ENCODE results near the gene STPG3.

Gene STPG3

GRCh38 chr9:137266585-137267453 is 15.7 kb downstream of the STPG3 start:
- Histone ChIP-seq H3K9ac (ENCODE audit: low read length) (no peak overlapping the region), H3K9me3 (replicated peaks; ENCODE audit: insufficient read depth, low read length) (no peaks in the 10 kb centered on the region)
- TF ChIP-seq, protein P1, sequence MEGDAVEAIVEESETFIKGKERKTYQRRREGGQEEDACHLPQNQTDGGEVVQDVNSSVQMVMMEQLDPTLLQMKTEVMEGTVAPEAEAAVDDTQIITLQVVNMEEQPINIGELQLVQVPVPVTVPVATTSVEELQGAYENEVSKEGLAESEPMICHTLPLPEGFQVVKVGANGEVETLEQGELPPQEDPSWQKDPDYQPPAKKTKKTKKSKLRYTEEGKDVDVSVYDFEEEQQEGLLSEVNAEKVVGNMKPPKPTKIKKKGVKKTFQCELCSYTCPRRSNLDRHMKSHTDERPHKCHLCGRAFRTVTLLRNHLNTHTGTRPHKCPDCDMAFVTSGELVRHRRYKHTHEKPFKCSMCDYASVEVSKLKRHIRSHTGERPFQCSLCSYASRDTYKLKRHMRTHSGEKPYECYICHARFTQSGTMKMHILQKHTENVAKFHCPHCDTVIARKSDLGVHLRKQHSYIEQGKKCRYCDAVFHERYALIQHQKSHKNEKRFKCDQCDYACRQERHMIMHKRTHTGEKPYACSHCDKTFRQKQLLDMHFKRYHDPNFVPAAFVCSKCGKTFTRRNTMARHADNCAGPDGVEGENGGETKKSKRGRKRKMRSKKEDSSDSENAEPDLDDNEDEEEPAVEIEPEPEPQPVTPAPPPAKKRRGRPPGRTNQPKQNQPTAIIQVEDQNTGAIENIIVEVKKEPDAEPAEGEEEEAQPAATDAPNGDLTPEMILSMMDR (IDR thresholded peaks at IDR 0.05; ENCODE audit: low read length) = no peak
- no peak for TF ChIP-seq EZH2 (optimal IDR thresholded peaks at IDR 0.05; ENCODE audit: low read depth, low read length)
- no peak for TF ChIP-seq EZH2phosphoT487 (IDR thresholded peaks at IDR 0.05; ENCODE audit: low read length)

DNA sequence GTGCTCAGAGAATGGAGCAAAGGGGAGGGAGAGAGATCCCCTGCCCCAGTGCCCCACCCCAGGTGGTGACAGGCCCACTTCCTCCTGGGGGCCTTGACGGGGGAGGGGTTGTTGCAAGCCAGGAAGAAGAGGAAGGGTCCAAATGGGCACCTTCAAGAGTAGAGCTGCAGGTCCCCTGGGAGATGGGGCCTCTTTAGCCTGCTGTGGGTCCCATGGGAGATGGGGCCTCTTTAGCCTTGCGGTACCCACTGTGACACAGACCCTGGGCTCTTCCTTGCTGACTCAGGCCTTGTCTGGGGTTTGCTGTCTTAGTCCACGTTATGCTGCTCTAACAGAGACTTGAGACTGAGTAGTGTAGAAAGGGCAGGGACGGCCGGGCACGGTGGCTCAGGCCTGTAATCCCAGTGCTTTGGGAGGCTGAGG is 16.9 kb downstream of the STPG3 start:
- TF ChIP-seq, protein P1 (IDR thresholded peaks at IDR 0.05; ENCODE audit: low read length) = no peak
- no peak for TF ChIP-seq EZH2 (optimal IDR thresholded peaks at IDR 0.05; ENCODE audit: low read depth, low read length)
- H3K36me3 ChIP-seq (replicated peaks; ENCODE audit: insufficient read depth, low read length) = no peaks in the 10 kb centered on the region
- no peak overlapping the region for H3K9ac ChIP-seq (ENCODE audit: low read length)
- peaks cover 8% of the 10 kb centered on the region; the same call in 1 of the 2 replicates for H3F3A ChIP-seq (ENCODE audit: insufficient read depth, low read length)
- H3K27ac ChIP-seq (ENCODE audit: low read length) = no peak overlapping the region
- H3K27me3 ChIP-seq (replicated peaks; ENCODE audit: insufficient read depth, low read length) = no peaks in the 10 kb centered on the region
- no peak overlapping the region for H3K4me3 ChIP-seq (ENCODE audit: low read length)
- H3K9me2 ChIP-seq (replicated peaks; ENCODE audit: insufficient read depth, low read length) = no peaks in the 10 kb centered on the region
- H2AFZ ChIP-seq (ENCODE audit: low read length) = no peak overlapping the region
- H3K79me2 ChIP-seq (ENCODE audit: low read length) = peaks cover 8% of the 10 kb centered on the region; the same call in 1 of the 2 replicates
- H3K4me1 ChIP-seq (ENCODE audit: low read length) = peaks cover 20% of the 10 kb centered on the region
- no peak overlapping the region for H3K4me2 ChIP-seq (ENCODE audit: low read depth, low read length)
- H3K9me3 ChIP-seq (replicated peaks; ENCODE audit: insufficient read depth, low read length) = no peaks in the 10 kb centered on the region
- DNase-seq = no peak
- H4K20me1 ChIP-seq (ENCODE audit: insufficient read depth, low read length) = no peaks in the 10 kb centered on the region

More at GRCh38 chr9:137266585-137267453, 15.7 kb downstream of the STPG3 start:
- DNase-seq = no peak
- no peak overlapping the region for H2AFZ ChIP-seq (ENCODE audit: low read length)
- H3K36me3 ChIP-seq (replicated peaks; ENCODE audit: insufficient read depth, low read length) = no peaks in the 10 kb centered on the region
- H3K27me3 ChIP-seq (replicated peaks; ENCODE audit: insufficient read depth, low read length) = no peaks in the 10 kb centered on the region
- peaks cover 8% of the 10 kb centered on the region; the same call in 1 of the 2 replicates for H3K79me2 ChIP-seq (ENCODE audit: low read length)
- peaks cover 8% of the 10 kb centered on the region; the same call in 1 of the 2 replicates for H3F3A ChIP-seq (ENCODE audit: insufficient read depth, low read length)
- peaks cover 20% of the 10 kb centered on the region for H3K4me1 ChIP-seq (ENCODE audit: low read length)
- H3K9me2 ChIP-seq (replicated peaks; ENCODE audit: insufficient read depth, low read length) = no peaks in the 10 kb centered on the region
- no peak overlapping the region for H3K4me2 ChIP-seq (ENCODE audit: low read depth, low read length)
- no peak overlapping the region for H3K27ac ChIP-seq (ENCODE audit: low read length)
- H3K4me3 ChIP-seq (ENCODE audit: low read length) = no peak overlapping the region
- H4K20me1 ChIP-seq (ENCODE audit: insufficient read depth, low read length) = no peaks in the 10 kb centered on the region

- no peaks in the 10 kb centered on the region for H3K27me3 ChIP-seq (replicated peaks; ENCODE audit: insufficient read depth, low read length)
- H3K36me3 ChIP-seq (replicated peaks; ENCODE audit: insufficient read depth, low read length) = no peaks in the 10 kb centered on the region
- peaks cover 20% of the 10 kb centered on the region for H3K4me1 ChIP-seq (ENCODE audit: low read length)
- peak overlapping the region; percentile 45; the same call in 1 of the 2 replicates for H3K4me2 ChIP-seq (ENCODE audit: low read depth, low read length)
- no peaks in the 10 kb centered on the region for H3K9me2 ChIP-seq (replicated peaks; ENCODE audit: insufficient read depth, low read length)
- H3K27ac ChIP-seq (ENCODE audit: low read length) = peak overlapping the region; percentile 59
- no peaks in the 10 kb centered on the region for H4K20me1 ChIP-seq (ENCODE audit: insufficient read depth, low read length)
- no peak for TF ChIP-seq EZH2phosphoT487 (IDR thresholded peaks at IDR 0.05; ENCODE audit: low read length)
- H3K79me2 ChIP-seq (ENCODE audit: low read length) = peaks cover 8% of the 10 kb centered on the region; the same call in 1 of the 2 replicates
- H3K9me3 ChIP-seq (replicated peaks; ENCODE audit: insufficient read depth, low read length) = no peaks in the 10 kb centered on the region
- DNase-seq = no peak
- H3K9ac ChIP-seq (ENCODE audit: low read length) = peak overlapping the region; percentile 27; the same call in 1 of the 2 replicates
- peaks cover 8% of the 10 kb centered on the region; the same call in 1 of the 2 replicates for H3F3A ChIP-seq (ENCODE audit: insufficient read depth, low read length)
- no peak overlapping the region for H2AFZ ChIP-seq (ENCODE audit: low read length)
- H3K4me3 ChIP-seq (ENCODE audit: low read length) = no peak overlapping the region
Observed at GRCh38 chr9:137268538-137269201, 17.6 kb downstream of the STPG3 start.

All from MM.1S (cell line).